Measurements from ENCODE around the gene GTF3A.
"Not testable (repeated sequence)": the region's sequence is repeated elsewhere in the genome, so short reads cannot be mapped to it uniquely, and the experiment has no call there.

The GTF3A gene

DNA sequence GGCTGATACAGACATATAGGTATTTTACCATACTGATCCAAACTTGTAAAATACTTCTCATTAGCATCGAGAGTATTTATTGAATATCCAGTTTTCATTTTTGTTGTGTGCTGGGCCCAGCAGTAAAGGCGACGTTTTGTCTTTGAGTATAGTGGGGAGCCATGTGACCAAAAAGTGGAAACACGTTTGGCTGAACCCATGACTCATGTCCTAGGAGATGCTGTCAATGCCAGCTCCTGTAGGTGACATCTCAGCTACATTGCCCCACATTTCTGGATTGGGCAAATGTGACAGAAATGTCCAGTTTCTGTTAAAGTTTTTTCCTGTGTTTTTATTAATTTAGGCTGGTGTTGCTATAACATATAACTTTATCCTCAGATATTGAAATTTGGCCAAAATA, 26.1 kb upstream of the GTF3A start:
- no peak overlapping the region for H3K27ac Mint-ChIP-seq
- ATAC-seq: no peak
- no peak overlapping the region for H3K4me3 Mint-ChIP-seq
- no peak for DNase-seq (ENCODE audit: low spot score in 2 of 2)
- H3K9me3 Mint-ChIP-seq: no peaks in the 10 kb centered on the region
- H3K4me1 Mint-ChIP-seq: no peaks in the 10 kb centered on the region
- no peaks in the 10 kb centered on the region for H3K36me3 Mint-ChIP-seq

DNA sequence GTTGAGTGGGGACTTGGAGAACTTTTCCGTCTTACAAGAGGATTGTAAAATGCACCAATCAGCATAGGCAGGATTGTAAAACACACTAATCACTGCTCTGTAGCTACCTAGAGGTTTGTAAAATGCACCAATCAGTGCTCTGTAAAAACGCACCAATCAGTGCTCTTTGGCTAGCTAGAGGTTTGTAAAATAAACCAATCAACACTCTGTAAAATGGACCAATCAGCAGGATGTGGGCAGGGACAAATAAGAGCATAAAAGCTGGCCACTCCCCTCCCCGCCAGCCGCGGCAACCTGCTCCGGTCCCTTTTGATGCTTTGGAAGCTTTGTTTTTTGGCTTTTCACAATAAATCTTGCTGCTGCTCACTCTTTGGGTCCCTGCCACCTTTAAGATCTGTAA, 24.0 kb upstream of the GTF3A start:
- H3K4me3 Mint-ChIP-seq; H3K36me3 Mint-ChIP-seq; ATAC-seq; H3K9me3 Mint-ChIP-seq; DNase-seq (ENCODE audit: low spot score in 2 of 2); H3K4me1 Mint-ChIP-seq; H3K27ac Mint-ChIP-seq: not testable (repeated sequence)

DNA sequence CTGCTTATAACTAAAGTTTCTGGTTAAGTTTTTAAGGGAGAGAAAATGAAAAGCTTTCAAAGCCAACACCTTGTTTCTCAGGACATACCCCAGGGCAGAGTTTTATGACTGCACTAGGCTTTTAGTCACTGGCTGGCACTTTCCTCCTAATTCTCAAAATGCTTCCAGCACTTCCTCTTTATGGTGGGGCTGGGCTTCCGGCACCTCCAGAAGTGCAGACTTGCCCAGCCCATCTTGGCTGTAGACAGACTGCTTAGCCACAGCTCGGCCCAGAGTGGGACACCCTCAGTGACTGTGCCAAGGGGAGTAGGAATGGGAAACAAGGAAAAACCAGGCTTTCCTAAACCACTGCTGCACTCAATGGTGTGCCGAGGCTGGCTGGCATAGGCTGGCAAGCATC, 23.2 kb upstream of the GTF3A start:
- no peak overlapping the region for H3K4me3 Mint-ChIP-seq

GRCh38 chr13:27403203-27403678, 21.2 kb upstream of the GTF3A start:
- ATAC-seq (peak; percentile 81), DNase-seq (ENCODE audit: low spot score in 2 of 2) (no peak)
- H3K4me3 Mint-ChIP-seq: no peak overlapping the region
- no peaks in the 10 kb centered on the region for H3K4me1 Mint-ChIP-seq
- no peaks in the 10 kb centered on the region for H3K36me3 Mint-ChIP-seq
- no peak overlapping the region for H3K27ac Mint-ChIP-seq
- H3K9me3 Mint-ChIP-seq: no peaks in the 10 kb centered on the region

More for the DNA sequence above, 23.2 kb upstream of the GTF3A start:
- ATAC-seq (no peak), DNase-seq (ENCODE audit: low spot score in 2 of 2) (no peak)
- Mint-ChIP-seq H3K36me3 (no peaks in the 10 kb centered on the region), H3K27ac (no peak overlapping the region), H3K9me3 (no peaks in the 10 kb centered on the region), H3K4me1 (no peaks in the 10 kb centered on the region)

- DNase-seq (ENCODE audit: low spot score in 2 of 2): no peak
- no peaks in the 10 kb centered on the region for H3K9me3 Mint-ChIP-seq
- H3K36me3 Mint-ChIP-seq: no peaks in the 10 kb centered on the region
- no peak for ATAC-seq
- H3K27ac Mint-ChIP-seq: no peak overlapping the region
- no peak overlapping the region for H3K4me3 Mint-ChIP-seq
- H3K4me1 Mint-ChIP-seq: no peaks in the 10 kb centered on the region
Measured at GRCh38 chr13:27403727-27404385, 20.6 kb upstream of the GTF3A start.

DNA sequence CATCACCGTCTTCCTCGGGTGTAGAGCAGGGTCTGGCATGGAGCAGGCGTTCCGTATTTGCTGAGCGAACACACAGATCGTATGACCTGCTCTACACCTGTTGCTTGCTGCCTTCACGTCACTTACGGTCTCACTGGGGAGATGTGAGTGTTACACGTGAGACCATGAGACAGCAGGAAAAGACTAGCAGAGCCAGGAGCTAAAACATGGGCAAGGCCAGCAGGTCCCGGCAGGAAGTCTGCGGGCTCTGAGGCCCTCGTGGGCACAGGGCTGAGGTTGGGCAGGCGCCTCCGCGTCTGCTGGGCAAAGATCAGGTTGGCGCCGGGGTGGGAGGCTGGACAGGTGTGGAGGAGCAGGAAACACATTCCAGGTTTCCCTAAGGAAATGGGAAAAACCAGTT, 19.7 kb upstream of the GTF3A start:
- Mint-ChIP-seq H3K4me3 (no peak overlapping the region), H3K4me1 (no peaks in the 10 kb centered on the region), H3K9me3 (no peaks in the 10 kb centered on the region), H3K36me3 (no peaks in the 10 kb centered on the region), H3K27ac (no peak overlapping the region)
- ATAC-seq: no peak
- no peak for DNase-seq (ENCODE audit: low spot score in 2 of 2)

- no peak for ATAC-seq
- no peak overlapping the region for H3K27ac Mint-ChIP-seq
Measured at GRCh38 chr13:27405546-27406134, 18.8 kb upstream of the GTF3A start.

DNA sequence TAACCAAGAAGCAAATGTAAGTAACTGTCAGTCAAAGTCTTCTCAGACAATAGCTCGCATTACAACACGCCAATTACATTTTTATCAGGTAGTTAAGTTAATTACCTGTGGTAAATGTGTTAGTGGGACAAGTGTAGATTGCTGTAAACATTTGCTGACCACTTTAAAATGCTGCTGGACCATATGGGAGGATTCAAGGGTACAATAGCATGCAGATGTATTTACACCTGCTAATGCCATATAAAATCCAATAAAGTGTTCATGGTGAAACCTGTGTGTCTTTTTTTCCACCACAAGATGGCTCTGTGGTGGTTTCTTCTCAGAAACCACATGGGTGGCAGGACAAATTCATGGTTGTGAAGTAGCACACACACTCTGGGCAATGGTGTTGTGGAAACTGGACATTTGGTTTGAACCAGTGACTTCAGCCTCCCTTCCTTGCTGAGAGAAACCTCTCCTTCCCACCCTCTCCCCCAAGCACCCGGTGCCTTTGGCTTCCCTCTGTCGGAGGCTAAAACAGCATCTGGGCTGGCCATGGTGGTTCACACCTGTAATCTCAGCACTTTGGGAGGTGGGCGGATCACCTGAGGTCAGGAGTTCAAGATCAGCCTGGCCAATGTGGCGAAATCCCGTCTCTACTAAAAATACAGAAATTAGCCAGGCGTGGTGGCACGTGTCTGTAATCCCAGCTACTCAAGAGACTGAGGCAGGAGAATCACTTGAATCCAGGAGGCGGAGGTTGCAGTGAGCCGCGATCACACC, 18.1 kb upstream of the GTF3A start:
- no peak overlapping the region for H3K4me3 Mint-ChIP-seq
- H3K9me3 Mint-ChIP-seq: no peaks in the 10 kb centered on the region
- no peaks in the 10 kb centered on the region for H3K4me1 Mint-ChIP-seq
- H3K27ac Mint-ChIP-seq: no peak overlapping the region
- H3K36me3 Mint-ChIP-seq: no peaks in the 10 kb centered on the region
- ATAC-seq (peak; percentile 58), DNase-seq (ENCODE audit: low spot score in 2 of 2) (peak in 1 of 2 donors; percentile 57)

More at GRCh38 chr13:27405546-27406134, 18.8 kb upstream of the GTF3A start:
- Mint-ChIP-seq H3K36me3 (no peaks in the 10 kb centered on the region), H3K4me3 (no peak overlapping the region), H3K9me3 (no peaks in the 10 kb centered on the region), H3K4me1 (no peaks in the 10 kb centered on the region)
- no peak for DNase-seq (ENCODE audit: low spot score in 2 of 2)

GRCh38 chr13:27408074-27408473, 16.3 kb upstream of the GTF3A start:
- H3K36me3 Mint-ChIP-seq: no peaks in the 10 kb centered on the region
- ATAC-seq (no peak), DNase-seq (ENCODE audit: low spot score in 2 of 2) (no peak)
- H3K4me1 Mint-ChIP-seq: no peaks in the 10 kb centered on the region
- no peak overlapping the region for H3K4me3 Mint-ChIP-seq
- no peaks in the 10 kb centered on the region for H3K9me3 Mint-ChIP-seq
- H3K27ac Mint-ChIP-seq: no peak overlapping the region

DNA sequence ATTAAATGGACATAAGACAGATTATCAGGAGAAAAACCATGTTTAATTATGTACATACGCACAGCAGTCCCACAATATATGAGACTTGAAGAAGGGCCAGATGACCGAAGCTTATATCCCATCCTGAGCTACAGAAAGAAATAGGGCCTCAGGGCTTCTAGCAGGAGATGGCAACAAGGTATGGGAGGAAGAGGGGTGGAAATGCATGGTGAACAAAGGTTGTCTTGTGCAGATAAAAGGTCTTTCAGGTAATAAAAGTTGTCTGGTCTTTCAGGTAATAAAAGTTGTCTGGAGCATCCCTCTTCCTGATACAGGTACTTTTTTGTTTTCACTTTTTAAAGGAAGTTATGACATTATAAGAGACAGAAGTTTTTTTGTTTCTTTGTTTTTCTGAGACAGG, 15.4 kb upstream of the GTF3A start:
- ATAC-seq (no peak), DNase-seq (ENCODE audit: low spot score in 2 of 2) (no peak)
- Mint-ChIP-seq H3K36me3 (no peaks in the 10 kb centered on the region), H3K4me1 (no peaks in the 10 kb centered on the region), H3K9me3 (no peaks in the 10 kb centered on the region), H3K4me3 (no peak overlapping the region), H3K27ac (no peak overlapping the region)

DNA sequence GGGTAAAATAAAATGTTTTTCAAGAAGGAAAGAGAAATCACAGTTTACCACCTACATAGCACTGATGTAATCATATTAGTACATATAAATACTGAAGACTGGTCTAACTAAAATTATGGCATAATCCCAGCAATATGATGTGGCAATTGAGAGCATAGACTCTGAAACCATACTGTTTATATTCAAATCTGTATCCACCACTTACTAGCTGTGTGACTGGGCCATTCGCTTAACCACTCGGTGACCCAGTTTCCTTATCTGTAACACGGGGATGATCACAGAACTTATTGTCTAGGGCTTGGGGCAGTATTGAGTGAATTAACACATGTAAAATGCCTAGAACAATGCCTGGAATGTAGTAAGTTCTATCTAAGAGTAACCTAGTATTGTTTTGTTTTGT, 13.1 kb upstream of the GTF3A start:
- DNase-seq (ENCODE audit: low spot score in 2 of 2) (no peak), ATAC-seq (peak; percentile 93)
- Mint-ChIP-seq H3K4me1 (no peaks in the 10 kb centered on the region), H3K4me3 (no peak overlapping the region), H3K27ac (no peak overlapping the region), H3K36me3 (no peaks in the 10 kb centered on the region), H3K9me3 (no peaks in the 10 kb centered on the region)

DNA sequence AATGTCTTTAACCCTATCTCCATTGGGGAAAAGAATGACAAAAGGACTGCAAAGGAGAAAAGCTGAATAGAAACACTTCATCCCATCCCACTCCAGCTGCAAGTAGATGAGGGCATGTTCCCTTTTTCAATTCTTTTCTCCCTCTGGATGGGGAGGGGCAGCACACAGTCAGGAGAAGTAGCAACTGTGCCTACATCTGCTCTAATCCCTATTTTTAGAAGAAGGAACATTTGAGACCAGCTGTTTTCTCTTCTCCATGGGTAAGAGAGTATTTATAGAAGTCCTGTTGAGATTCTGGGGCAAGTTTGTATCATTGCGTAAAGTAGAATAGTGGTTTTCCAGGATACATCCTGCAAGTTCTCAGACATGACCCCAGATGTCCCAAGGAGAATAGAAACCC, 9.3 kb upstream of the GTF3A start:
- Mint-ChIP-seq H3K9me3 (no peaks in the 10 kb centered on the region), H3K27ac (peak overlapping the region; percentile 16), H3K4me1 (peaks cover 7% of the 10 kb centered on the region), H3K36me3 (no peaks in the 10 kb centered on the region), H3K4me3 (no peak overlapping the region)
- ATAC-seq (no peak), DNase-seq (ENCODE audit: low spot score in 2 of 2) (no peak)

GRCh38 chr13:27419328-27419727, 5.1 kb upstream of the GTF3A start:
- ATAC-seq (peak; percentile 56), DNase-seq (ENCODE audit: low spot score in 2 of 2) (no peak)
- H3K27ac Mint-ChIP-seq: peak overlapping the region; percentile 10
- H3K4me1 Mint-ChIP-seq: peaks cover 17% of the 10 kb centered on the region
- H3K36me3 Mint-ChIP-seq: peaks cover 11% of the 10 kb centered on the region
- no peak overlapping the region for H3K4me3 Mint-ChIP-seq
- H3K9me3 Mint-ChIP-seq: no peaks in the 10 kb centered on the region

DNA sequence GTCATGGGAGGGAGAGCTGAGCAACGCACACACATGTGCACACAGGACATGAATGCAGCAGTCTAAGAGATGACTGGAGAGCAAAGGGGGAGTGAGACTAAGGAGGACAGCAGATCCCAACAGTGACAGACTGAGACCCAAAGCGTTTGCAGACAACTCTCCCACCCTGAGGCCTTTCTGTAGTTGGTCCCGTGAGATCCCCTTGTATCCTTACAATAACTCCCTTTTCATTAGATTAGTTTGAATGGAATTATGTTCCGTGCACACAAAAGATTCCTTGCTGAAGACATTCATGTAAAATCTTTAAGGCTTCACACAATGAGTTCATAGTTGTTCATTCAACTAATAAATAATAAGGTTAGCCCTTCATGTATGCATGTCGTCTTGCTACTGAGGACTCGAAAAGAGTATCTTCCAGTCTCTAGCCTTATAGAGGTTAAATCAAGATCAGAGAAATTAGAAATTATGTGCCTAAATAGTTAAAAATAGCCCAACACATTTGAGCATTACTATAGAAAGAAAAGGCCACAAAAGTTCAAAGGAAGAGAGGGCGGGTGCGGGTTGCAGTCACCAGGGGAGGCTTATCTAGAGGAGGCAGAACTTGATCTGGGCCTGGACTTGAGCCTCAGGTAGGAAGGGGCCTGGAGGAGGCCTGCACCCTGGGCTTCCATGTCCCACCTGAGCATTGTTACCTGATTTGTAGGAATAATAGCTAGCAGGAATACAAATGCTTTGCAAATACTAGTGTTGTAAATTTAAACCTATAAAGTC, 3.1 kb upstream of the GTF3A start:
- Mint-ChIP-seq H3K4me1 (peaks cover 31% of the 10 kb centered on the region), H3K4me3 (no peak overlapping the region), H3K9me3 (no peaks in the 10 kb centered on the region), H3K36me3 (peaks cover 25% of the 10 kb centered on the region), H3K27ac (no peak overlapping the region)
- DNase-seq (ENCODE audit: low spot score in 2 of 2): no peak
- ATAC-seq: no peak

DNA sequence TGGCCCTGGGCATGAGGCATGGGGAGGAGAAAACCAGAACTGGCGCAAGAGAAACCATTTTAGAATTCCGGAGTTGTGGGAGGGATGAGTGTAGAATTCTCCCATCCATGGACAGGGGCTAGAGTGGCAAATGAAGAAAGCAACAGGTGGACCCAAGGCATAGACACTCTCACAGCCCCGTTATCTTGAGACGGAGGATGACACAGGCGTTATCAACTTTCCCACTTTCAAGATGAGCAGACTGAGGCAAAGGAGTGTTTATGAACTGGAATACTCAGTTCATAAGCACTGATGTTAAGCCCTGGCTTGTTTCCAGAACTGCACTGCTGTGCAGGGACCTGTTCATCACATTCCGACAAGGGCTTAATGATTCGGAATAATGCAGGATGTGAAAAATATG, 1.1 kb upstream of the GTF3A start:
- peak overlapping the region; percentile 92 for H3K27ac Mint-ChIP-seq
- peak overlapping the region; percentile 85 for H3K4me3 Mint-ChIP-seq
- no peaks in the 10 kb centered on the region for H3K9me3 Mint-ChIP-seq
- peaks cover 45% of the 10 kb centered on the region for H3K36me3 Mint-ChIP-seq
- DNase-seq (ENCODE audit: low spot score in 2 of 2) (no peak), ATAC-seq (no peak)
- peaks cover 51% of the 10 kb centered on the region for H3K4me1 Mint-ChIP-seq
